ENCODE measurements around the gene TRAF4.

DNA sequence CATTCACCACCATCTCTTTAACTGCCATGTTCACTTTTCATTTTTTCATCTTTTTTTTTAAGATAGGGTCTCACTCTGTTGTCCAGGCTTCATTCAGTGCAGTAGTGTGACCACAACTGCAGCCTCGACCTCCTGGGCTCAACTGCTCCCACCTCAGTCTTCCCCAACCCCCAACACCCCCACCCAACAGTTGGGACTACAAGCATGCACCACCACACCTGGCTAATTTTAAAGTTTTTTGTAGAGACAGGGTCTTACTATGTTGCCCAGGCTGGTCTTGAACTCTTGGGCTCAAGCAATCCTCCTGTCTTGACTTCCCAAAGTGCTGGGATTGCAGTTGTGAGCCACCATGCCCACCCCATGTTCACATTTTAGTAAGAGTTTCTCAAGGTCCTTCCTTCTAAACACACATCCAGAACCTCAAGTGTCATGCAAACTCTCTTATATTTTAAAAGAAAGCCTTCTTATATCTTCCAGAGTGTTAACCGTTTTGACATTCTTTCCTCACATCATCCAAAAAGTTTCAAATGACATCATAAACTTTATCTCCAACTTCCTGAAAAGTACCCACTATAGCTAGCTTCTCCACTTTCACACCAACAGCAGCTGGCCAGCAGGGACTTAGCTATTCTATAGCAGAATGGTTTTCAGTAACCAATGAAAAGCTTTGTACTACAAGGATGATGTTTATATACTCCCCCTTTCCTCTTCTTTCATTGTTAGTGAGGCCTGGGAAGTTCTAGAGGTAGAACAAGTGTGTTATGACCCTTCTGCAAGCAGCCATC, 49.3 kb downstream of the TRAF4 start:
- TF ChIP-seq CREM (IDR thresholded peaks at IDR 0.05; ENCODE audit: low read depth) = no peak
- TF ChIP-seq ZNF622 (IDR thresholded peaks at IDR 0.05) = no peak
- no peak for TF ChIP-seq RCOR1 (conservative IDR thresholded peaks at IDR 0.05; ENCODE audit: low read depth, low read length)
- no peak for TF ChIP-seq ZBED1 (IDR thresholded peaks at IDR 0.05; ENCODE audit: borderline replicate concordance)
- no peak for TF ChIP-seq CTCF (IDR thresholded peaks at IDR 0.05 in 2 of 3, conservative IDR thresholded peaks at IDR 0.05 in 1 of 3; ENCODE audit: control insufficient read depth in 2 of 3, extremely low read depth in 1 of 3, insufficient read depth in 1 of 3, low read depth in 3 of 3, low read length in 3 of 3)
- TF ChIP-seq, protein P1, sequence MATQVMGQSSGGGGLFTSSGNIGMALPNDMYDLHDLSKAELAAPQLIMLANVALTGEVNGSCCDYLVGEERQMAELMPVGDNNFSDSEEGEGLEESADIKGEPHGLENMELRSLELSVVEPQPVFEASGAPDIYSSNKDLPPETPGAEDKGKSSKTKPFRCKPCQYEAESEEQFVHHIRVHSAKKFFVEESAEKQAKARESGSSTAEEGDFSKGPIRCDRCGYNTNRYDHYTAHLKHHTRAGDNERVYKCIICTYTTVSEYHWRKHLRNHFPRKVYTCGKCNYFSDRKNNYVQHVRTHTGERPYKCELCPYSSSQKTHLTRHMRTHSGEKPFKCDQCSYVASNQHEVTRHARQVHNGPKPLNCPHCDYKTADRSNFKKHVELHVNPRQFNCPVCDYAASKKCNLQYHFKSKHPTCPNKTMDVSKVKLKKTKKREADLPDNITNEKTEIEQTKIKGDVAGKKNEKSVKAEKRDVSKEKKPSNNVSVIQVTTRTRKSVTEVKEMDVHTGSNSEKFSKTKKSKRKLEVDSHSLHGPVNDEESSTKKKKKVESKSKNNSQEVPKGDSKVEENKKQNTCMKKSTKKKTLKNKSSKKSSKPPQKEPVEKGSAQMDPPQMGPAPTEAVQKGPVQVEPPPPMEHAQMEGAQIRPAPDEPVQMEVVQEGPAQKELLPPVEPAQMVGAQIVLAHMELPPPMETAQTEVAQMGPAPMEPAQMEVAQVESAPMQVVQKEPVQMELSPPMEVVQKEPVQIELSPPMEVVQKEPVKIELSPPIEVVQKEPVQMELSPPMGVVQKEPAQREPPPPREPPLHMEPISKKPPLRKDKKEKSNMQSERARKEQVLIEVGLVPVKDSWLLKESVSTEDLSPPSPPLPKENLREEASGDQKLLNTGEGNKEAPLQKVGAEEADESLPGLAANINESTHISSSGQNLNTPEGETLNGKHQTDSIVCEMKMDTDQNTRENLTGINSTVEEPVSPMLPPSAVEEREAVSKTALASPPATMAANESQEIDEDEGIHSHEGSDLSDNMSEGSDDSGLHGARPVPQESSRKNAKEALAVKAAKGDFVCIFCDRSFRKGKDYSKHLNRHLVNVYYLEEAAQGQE (IDR thresholded peaks at IDR 0.05; ENCODE audit: low read depth, low read length) = no peak
- TF ChIP-seq EGR1 (IDR thresholded peaks at IDR 0.05; ENCODE audit: borderline replicate concordance in 1 of 2, low read depth in 2 of 2, low read length in 2 of 2) = no peak
- no peak for TF ChIP-seq CEBPB (IDR thresholded peaks at IDR 0.05; ENCODE audit: borderline replicate concordance in 1 of 2, low read depth in 2 of 2, low read length in 2 of 2)
- TF ChIP-seq RFX5 (IDR thresholded peaks at IDR 0.05; ENCODE audit: low read depth, low read length) = no peak
